Gastrocnemius medialis (tissue), 4 donors: ENCODE measurements around the gene PURA.

ENCODE experiments used
- POLR2A ChIP-seq, 2 donors: fragments of 450-650 bp; IDR thresholded peaks; one replicate each; pipeline ENCODE4 v1.6.1; 2017; ENCODE audit warnings: antibody characterized with exemption in 2 of 2, mild to moderate bottlenecking in 2 of 2, moderate library complexity in 2 of 2
- TF ChIP-seq, protein P1 (sequence below), 5 experiments: fragments of 450-650 bp in 3 of 5; fragments of 200-600 bp in 2 of 5; sonication (generic) in 2 of 5; IDR thresholded peaks in 4 of 5; conservative IDR thresholded peaks in 1 of 5; 1 replicate in 4 of 5; 2 replicates in 1 of 5; pipeline ENCODE4 v1.5.1; 2016 to 2019; ENCODE audit warnings: antibody characterized with exemption in 5 of 5, mild to moderate bottlenecking in 3 of 5, moderate library complexity in 3 of 5

DNA sequence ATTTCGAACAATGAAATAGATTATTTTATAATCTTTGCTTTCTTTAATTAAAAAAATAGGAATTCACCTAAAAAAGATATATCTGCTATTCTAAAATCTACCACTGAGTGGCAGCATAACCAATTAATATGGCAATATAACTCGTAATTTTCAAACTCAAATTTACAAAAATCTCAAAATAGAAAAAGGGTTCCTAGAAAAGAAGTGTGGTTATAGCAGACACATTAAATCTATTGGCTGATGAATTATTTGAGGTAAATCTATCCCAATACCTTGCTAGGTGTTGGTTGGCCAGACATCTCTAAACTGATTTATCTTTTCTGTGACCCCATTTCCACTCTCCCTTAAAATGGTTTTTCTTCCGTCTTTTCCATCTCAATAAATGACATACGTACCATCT, 40.6 kb upstream of the PURA start:
- TF ChIP-seq, protein P1, sequence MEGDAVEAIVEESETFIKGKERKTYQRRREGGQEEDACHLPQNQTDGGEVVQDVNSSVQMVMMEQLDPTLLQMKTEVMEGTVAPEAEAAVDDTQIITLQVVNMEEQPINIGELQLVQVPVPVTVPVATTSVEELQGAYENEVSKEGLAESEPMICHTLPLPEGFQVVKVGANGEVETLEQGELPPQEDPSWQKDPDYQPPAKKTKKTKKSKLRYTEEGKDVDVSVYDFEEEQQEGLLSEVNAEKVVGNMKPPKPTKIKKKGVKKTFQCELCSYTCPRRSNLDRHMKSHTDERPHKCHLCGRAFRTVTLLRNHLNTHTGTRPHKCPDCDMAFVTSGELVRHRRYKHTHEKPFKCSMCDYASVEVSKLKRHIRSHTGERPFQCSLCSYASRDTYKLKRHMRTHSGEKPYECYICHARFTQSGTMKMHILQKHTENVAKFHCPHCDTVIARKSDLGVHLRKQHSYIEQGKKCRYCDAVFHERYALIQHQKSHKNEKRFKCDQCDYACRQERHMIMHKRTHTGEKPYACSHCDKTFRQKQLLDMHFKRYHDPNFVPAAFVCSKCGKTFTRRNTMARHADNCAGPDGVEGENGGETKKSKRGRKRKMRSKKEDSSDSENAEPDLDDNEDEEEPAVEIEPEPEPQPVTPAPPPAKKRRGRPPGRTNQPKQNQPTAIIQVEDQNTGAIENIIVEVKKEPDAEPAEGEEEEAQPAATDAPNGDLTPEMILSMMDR (IDR thresholded peaks at IDR 0.05 in 4 of 5, conservative IDR thresholded peaks at IDR 0.05 in 1 of 5) = peak; percentile 53 to 74 (median 64)
- TF ChIP-seq POLR2A (IDR thresholded peaks at IDR 0.05) = no peak
